Fibroblast of pulmonary artery (primary cell): ENCODE data around the gene CKAP2L.

Experiments used
- DNase-seq: peaks from one replicate; pipeline ENCODE4 v3.0.0-alpha.2; 2010; ENCODE audit warnings: low read depth
- H3K4me3 ChIP-seq: replicated peaks from 2 replicates; pipeline ENCODE4 v1.5.1; 2011; ENCODE audit warnings: low read depth, mild to moderate bottlenecking, control low read depth, low read length, moderate library complexity
- TF ChIP-seq, protein P1 (sequence below): IDR thresholded peaks from 2 replicates; pipeline ENCODE4 v1.5.1; 2011; ENCODE audit warnings: mild to moderate bottlenecking, control low read depth, low read length, inconsistent platforms; ENCODE audit errors: missing control alignments

The CKAP2L gene

GRCh38 chr2:112728378-112729175, 35.8 kb downstream of the CKAP2L start:
- DNase-seq, result no peak
- TF ChIP-seq, protein P1, sequence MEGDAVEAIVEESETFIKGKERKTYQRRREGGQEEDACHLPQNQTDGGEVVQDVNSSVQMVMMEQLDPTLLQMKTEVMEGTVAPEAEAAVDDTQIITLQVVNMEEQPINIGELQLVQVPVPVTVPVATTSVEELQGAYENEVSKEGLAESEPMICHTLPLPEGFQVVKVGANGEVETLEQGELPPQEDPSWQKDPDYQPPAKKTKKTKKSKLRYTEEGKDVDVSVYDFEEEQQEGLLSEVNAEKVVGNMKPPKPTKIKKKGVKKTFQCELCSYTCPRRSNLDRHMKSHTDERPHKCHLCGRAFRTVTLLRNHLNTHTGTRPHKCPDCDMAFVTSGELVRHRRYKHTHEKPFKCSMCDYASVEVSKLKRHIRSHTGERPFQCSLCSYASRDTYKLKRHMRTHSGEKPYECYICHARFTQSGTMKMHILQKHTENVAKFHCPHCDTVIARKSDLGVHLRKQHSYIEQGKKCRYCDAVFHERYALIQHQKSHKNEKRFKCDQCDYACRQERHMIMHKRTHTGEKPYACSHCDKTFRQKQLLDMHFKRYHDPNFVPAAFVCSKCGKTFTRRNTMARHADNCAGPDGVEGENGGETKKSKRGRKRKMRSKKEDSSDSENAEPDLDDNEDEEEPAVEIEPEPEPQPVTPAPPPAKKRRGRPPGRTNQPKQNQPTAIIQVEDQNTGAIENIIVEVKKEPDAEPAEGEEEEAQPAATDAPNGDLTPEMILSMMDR, result no peak
- no peak overlapping the region for H3K4me3 ChIP-seq

DNA sequence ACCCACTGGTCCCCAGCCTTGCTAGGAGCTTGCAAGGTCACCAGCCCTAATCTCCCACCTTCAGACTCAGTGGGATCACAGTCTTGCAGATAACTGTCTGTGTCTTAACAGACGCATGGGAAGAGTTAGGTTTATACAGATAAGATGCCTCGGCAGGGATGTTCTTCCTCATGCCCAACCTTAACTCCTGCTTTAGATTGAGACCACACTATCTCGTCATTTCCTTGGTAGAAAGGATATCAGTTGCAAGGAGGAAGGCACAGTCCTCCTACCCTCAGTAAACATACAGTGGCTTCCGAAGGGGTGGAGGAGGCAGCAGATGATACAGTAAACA, 36.4 kb downstream of the CKAP2L start:
- H3K4me3 ChIP-seq, result no peak overlapping the region
- DNase-seq, result no peak
- TF ChIP-seq, protein P1, result no peak

DNA sequence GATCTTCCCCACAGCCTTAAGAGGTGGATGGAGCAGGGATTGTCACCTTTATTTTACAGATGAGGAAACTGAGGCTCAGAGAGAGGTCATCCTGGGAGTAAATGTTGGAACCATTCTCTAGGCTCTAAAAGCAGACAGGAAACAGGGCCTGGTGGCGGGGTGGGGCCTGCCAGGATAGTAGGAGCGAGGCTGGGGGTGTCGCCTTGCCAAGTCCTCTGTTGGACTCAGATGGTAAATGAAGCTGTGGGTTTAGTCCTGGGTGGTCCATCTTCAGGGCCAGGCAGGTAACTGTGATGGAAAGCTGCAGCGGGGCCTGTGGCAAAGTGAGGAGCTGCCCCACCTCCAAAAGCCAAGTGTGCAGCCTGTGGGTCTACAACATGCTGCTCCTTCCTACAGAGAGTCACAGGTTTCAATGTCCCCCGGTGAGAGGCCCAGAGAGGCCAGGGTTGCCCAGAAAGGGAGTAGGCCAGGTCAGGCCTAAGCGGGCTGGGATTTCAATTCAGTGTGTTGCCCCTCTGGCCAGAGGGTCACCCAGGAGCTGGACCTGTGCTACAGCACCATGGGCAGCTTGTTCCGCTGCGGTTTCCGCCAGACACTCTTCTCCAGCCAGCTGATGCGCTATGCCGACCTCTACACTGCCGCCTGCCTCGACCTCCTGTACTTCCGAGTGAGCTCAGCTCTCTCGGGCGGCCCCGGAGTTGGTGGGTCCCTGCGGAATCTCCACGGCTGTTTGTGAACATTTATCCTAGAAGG, 37.0 kb downstream of the CKAP2L start:
- TF ChIP-seq, protein P1, result no peak
- no peak for DNase-seq
- no peak overlapping the region for H3K4me3 ChIP-seq

DNA sequence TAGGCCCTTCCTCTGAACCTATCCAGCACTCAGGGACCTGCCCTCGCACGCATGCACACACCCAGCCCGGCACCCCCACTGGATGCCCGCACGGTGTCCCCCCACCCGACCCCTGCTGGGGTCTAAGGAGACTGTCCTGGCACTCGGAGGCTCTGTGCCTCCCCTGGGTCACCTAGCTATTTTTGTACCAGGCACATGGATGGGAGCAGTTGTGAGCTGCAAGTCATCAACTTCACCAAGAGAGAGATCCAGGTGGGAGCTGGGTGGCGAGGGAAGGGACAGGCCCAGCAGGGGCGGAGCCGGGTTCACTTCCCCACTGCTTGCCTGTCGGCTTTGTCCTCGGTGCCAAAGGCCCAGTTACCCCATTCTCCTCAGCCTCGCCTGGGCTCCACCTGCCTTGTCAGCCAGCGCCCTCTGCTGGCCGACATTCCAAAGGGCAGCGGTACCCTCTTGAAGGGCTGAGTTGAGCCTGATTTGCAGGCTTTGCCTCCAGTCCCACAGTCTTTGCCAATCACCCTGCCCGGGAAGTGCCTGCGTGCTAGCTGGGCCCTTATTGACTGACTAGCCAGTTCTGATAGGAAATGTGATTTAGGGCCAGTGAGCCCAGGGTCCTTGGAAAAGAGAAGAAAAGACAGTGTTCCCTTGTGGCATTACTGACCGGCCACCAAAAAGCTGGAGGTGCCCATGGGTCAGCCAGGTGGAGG, 37.8 kb downstream of the CKAP2L start:
- H3K4me3 ChIP-seq, result no peak overlapping the region
- DNase-seq, result peak; percentile 94
- TF ChIP-seq, protein P1, result peak; percentile 95

DNA sequence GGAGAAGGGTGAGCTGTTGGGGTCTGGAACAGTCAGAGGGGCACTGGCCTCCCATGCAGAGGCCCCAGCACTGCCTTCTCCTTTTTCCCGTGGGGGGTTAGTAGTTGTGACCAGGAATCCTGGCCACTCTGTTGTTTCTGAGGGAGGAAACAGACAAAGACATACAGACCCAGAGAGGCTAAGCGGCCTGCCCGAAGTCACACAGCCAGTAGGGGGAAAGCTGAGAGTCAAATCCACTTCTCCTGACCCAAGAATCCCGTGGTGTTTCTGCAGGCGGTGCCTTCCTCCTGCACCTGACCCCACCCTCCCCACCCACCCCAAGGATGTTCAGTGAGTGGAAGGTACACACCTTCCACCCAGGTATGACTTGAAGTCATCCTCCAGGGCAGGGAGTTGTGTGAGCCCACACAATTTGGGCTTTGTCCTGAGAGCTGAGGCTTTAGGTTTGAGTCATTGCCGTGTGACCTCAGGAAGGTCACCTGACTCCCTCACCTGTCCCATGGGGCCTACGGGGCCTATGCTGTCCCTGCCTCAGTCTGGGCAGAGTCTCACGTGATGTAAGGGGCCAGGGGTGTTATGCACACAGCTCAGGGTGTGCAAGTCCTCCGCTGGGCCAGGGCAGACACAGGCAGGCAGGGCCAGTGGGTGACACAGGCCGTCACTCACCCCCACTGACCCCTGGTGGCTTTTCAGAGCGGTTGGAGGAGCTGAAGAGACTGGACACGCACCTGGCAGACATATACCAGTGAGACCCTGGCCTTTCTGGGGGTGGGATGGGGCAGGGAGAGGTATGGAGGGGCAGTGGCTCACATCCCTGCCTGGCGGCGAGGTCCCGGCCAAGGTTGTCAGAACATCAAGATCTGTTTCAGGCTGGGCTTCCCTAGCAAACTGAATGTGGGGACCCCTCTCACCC, 38.6 kb downstream of the CKAP2L start:
- DNase-seq, result no peak
- no peak overlapping the region for H3K4me3 ChIP-seq
- TF ChIP-seq, protein P1, result no peak
